ENCODE results near the gene TBC1D4. TPM values are rescaled to one million over a fixed set of nuclear protein-coding genes. Genes with fewer than 3 reads are reported as not detected.
A peak's percentile ranks its signal among the peaks of the same experiment; 100 is the strongest.
"Not testable (repeated sequence)": the region's sequence is repeated elsewhere in the genome, so short reads cannot be mapped to it uniquely, and the experiment has no call there.

Gene TBC1D4
- total RNA-seq, 1 donor from 2014 or later, result 25.6 TPM

DNA sequence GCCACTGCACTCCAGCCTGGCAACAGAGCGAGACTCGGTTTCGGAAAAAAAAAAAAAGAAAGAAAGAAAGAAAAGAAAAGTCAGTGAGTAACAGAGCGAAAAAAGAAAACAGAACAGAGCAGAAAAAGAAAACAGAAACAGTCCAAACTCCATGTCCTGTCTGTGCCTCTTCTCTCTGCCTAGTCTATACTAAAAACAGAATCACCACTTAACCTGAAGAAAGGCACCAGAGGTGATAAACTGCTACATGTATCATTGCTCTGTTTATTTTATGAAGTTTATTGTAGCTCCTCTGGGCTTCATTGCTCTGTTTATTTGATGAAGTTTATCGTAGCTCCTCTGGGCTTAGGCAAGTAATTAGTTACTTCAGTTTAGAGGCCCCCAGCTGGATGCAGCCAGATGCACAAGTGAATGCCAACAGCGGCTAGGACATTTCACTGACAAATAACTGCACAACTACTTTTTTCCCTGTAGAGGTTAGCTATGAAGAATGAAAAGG is 39.2 kb downstream of the TBC1D4 start:
- no peak for TF ChIP-seq EZH2 (IDR thresholded peaks at IDR 0.05; ENCODE audit: insufficient read depth, low read length)
- TF ChIP-seq, protein P1, sequence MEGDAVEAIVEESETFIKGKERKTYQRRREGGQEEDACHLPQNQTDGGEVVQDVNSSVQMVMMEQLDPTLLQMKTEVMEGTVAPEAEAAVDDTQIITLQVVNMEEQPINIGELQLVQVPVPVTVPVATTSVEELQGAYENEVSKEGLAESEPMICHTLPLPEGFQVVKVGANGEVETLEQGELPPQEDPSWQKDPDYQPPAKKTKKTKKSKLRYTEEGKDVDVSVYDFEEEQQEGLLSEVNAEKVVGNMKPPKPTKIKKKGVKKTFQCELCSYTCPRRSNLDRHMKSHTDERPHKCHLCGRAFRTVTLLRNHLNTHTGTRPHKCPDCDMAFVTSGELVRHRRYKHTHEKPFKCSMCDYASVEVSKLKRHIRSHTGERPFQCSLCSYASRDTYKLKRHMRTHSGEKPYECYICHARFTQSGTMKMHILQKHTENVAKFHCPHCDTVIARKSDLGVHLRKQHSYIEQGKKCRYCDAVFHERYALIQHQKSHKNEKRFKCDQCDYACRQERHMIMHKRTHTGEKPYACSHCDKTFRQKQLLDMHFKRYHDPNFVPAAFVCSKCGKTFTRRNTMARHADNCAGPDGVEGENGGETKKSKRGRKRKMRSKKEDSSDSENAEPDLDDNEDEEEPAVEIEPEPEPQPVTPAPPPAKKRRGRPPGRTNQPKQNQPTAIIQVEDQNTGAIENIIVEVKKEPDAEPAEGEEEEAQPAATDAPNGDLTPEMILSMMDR (IDR thresholded peaks at IDR 0.05; ENCODE audit: insufficient read depth, low read depth, low read length), result no peak
- no peak overlapping the region for H3K4me3 ChIP-seq (ENCODE audit: insufficient read depth, low read depth, low read length)
- peaks cover 7% of the 10 kb centered on the region for H4K20me1 ChIP-seq (ENCODE audit: insufficient read depth, low read length)
- Mint-ChIP-seq H3K9me3 (ENCODE audit: unreplicated experiment) (no peaks in the 10 kb centered on the region), H3K36me3 (ENCODE audit: low read depth, unreplicated experiment) (no peaks in the 10 kb centered on the region), H3K27ac (ENCODE audit: unreplicated experiment) (no peak overlapping the region), H3K4me1 (ENCODE audit: low read depth, unreplicated experiment) (peaks cover 5% of the 10 kb centered on the region), H3K4me3 (ENCODE audit: unreplicated experiment) (no peak overlapping the region), H3K27me3 (ENCODE audit: low read depth, unreplicated experiment) (no peaks in the 10 kb centered on the region)
- H3K36me3 ChIP-seq (ENCODE audit: insufficient read depth, low read length), result no peaks in the 10 kb centered on the region
- no peak overlapping the region for H3K4me2 ChIP-seq (ENCODE audit: low read length)
- H2AFZ ChIP-seq (ENCODE audit: low read depth, low read length), result no peak overlapping the region
- no peaks in the 10 kb centered on the region for H3K27me3 ChIP-seq (ENCODE audit: insufficient read depth, low read length)
- peaks cover 7% of the 10 kb centered on the region for H3K79me2 ChIP-seq (ENCODE audit: insufficient read depth, low read length)
- no peak overlapping the region for H3K9ac ChIP-seq (ENCODE audit: low read length)
- no peaks in the 10 kb centered on the region for H3K9me3 ChIP-seq (ENCODE audit: insufficient read depth, low read depth, low read length)
- DNase-seq (ENCODE audit: low read depth), result no peak
- H3K27ac ChIP-seq (ENCODE audit: low read depth, low read length), result no peak overlapping the region
- H3K4me1 ChIP-seq (ENCODE audit: insufficient read depth, low read length), result no peaks in the 10 kb centered on the region
- no peak for FAIRE-seq

DNA sequence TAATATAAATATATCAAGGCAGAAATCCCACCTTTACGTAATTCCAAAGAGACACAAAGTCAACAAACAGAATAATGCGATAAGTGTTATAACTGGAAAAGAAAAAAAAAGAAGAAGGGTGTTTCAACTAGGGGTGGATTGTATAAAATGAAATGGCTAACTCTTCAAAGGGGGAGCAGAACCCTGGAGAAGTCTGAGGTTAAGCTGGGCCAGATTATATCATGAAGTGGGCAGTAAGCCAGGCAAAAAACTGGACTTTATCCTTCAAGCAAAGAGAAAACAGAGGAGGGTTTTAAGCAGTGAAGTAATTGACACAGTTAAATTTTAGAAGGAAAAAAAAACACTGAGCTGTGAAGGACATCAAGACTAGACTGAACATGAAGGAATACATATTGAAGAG is 41.9 kb downstream of the TBC1D4 start:
- no peaks in the 10 kb centered on the region for H3K9me3 Mint-ChIP-seq (ENCODE audit: unreplicated experiment)
- no peak overlapping the region for H3K4me3 Mint-ChIP-seq (ENCODE audit: unreplicated experiment)
- H3K27ac ChIP-seq (ENCODE audit: low read depth, low read length), result no peak overlapping the region
- H3K4me1 ChIP-seq (ENCODE audit: insufficient read depth, low read length), result no peaks in the 10 kb centered on the region
- no peak overlapping the region for H3K9ac ChIP-seq (ENCODE audit: low read length)
- H3K27me3 ChIP-seq (ENCODE audit: insufficient read depth, low read length), result no peaks in the 10 kb centered on the region
- H3K27me3 Mint-ChIP-seq (ENCODE audit: low read depth, unreplicated experiment), result no peaks in the 10 kb centered on the region
- no peak for TF ChIP-seq EZH2 (IDR thresholded peaks at IDR 0.05; ENCODE audit: insufficient read depth, low read length)
- TF ChIP-seq, protein P1 (IDR thresholded peaks at IDR 0.05; ENCODE audit: insufficient read depth, low read depth, low read length), result no peak
- no peaks in the 10 kb centered on the region for H3K9me3 ChIP-seq (ENCODE audit: insufficient read depth, low read depth, low read length)
- no peak for FAIRE-seq
- H3K36me3 Mint-ChIP-seq (ENCODE audit: low read depth, unreplicated experiment), result no peaks in the 10 kb centered on the region
- DNase-seq (ENCODE audit: low read depth), result no peak
- H4K20me1 ChIP-seq (ENCODE audit: insufficient read depth, low read length), result peaks cover 3% of the 10 kb centered on the region
- no peaks in the 10 kb centered on the region for H3K36me3 ChIP-seq (ENCODE audit: insufficient read depth, low read length)
- no peak overlapping the region for H3K4me2 ChIP-seq (ENCODE audit: low read length)
- peaks cover 6% of the 10 kb centered on the region for H3K4me1 Mint-ChIP-seq (ENCODE audit: low read depth, unreplicated experiment)
- H3K27ac Mint-ChIP-seq (ENCODE audit: unreplicated experiment), result no peak overlapping the region
- H3K79me2 ChIP-seq (ENCODE audit: insufficient read depth, low read length), result peaks cover 9% of the 10 kb centered on the region
- no peak overlapping the region for H2AFZ ChIP-seq (ENCODE audit: low read depth, low read length)
- no peak overlapping the region for H3K4me3 ChIP-seq (ENCODE audit: insufficient read depth, low read depth, low read length)

DNA sequence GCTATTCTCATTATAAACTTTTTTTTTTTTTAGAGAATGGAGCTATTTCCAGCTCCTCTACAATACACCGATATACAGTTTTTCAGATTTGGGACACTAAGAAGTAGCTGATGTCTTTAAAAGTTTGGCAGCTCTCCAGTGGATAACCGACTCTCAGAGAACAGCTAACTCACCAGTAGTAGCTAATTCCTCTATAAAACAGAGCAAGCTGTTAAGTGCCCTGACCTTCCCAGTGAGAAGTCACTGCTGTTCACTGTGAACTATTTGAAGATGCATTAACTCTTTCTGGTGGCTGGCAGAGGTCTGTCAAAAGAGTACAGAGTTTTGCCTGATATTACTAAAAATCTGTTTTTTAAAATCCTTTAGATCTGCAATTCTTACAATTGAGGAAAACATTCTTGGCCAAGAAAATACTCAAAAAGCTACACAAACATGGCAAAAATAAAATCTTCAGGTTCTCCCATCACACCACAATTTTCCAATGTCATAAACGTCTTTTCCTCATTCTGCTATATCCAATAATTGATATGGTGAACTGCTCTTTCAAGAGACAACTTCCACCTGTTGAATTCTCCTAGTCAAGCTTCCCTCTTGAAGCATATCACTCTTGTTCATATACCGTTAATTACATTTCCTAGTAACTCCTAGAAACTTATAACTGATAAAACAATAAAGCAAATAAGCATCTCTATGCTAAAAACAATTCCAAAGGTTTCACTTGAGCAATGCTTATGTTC is 44.2 kb downstream of the TBC1D4 start:
- FAIRE-seq (no peak), DNase-seq (ENCODE audit: low read depth) (peak; percentile 35)
- no peak overlapping the region for H2AFZ ChIP-seq (ENCODE audit: low read depth, low read length)
- no peaks in the 10 kb centered on the region for H3K9me3 Mint-ChIP-seq (ENCODE audit: unreplicated experiment)
- H3K4me1 ChIP-seq (ENCODE audit: insufficient read depth, low read length), result no peaks in the 10 kb centered on the region
- H4K20me1 ChIP-seq (ENCODE audit: insufficient read depth, low read length), result peaks cover 9% of the 10 kb centered on the region
- no peak overlapping the region for H3K4me3 ChIP-seq (ENCODE audit: insufficient read depth, low read depth, low read length)
- no peaks in the 10 kb centered on the region for H3K36me3 ChIP-seq (ENCODE audit: insufficient read depth, low read length)
- H3K9me3 ChIP-seq (ENCODE audit: insufficient read depth, low read depth, low read length), result no peaks in the 10 kb centered on the region
- no peaks in the 10 kb centered on the region for H3K27me3 ChIP-seq (ENCODE audit: insufficient read depth, low read length)
- no peak overlapping the region for H3K4me2 ChIP-seq (ENCODE audit: low read length)
- H3K4me1 Mint-ChIP-seq (ENCODE audit: low read depth, unreplicated experiment), result peaks cover 11% of the 10 kb centered on the region
- peaks cover 2% of the 10 kb centered on the region for H3K36me3 Mint-ChIP-seq (ENCODE audit: low read depth, unreplicated experiment)
- TF ChIP-seq, protein P1 (IDR thresholded peaks at IDR 0.05; ENCODE audit: insufficient read depth, low read depth, low read length), result no peak
- no peak for TF ChIP-seq EZH2 (IDR thresholded peaks at IDR 0.05; ENCODE audit: insufficient read depth, low read length)
- no peak overlapping the region for H3K9ac ChIP-seq (ENCODE audit: low read length)
- no peak overlapping the region for H3K27ac ChIP-seq (ENCODE audit: low read depth, low read length)
- no peaks in the 10 kb centered on the region for H3K27me3 Mint-ChIP-seq (ENCODE audit: low read depth, unreplicated experiment)
- peaks cover 13% of the 10 kb centered on the region for H3K79me2 ChIP-seq (ENCODE audit: insufficient read depth, low read length)
- no peak overlapping the region for H3K4me3 Mint-ChIP-seq (ENCODE audit: unreplicated experiment)
- no peak overlapping the region for H3K27ac Mint-ChIP-seq (ENCODE audit: unreplicated experiment)

DNA sequence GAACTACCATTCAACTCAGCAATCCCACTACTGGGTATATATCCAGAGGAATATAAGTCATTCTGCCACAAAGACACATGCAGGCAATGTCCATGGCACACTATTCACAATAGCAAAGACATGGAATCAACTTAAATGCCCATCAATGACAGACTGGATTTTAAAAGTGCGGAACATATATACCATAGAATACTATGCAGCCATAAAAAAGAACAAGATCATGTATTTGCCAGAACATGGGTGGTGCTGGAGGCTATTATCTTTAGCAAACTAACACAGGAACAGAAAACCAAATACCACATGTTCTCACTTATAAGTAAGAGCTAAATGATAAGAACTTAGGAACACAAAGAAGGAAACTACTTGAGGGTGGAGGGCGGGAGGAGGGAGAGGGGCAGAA is 47.8 kb downstream of the TBC1D4 start:
- peaks cover 13% of the 10 kb centered on the region for H3K4me1 Mint-ChIP-seq (ENCODE audit: low read depth, unreplicated experiment)

More for the DNA sequence above, 47.8 kb downstream of the TBC1D4 start:
- H3K36me3 ChIP-seq (ENCODE audit: insufficient read depth, low read length); H3K27ac Mint-ChIP-seq (ENCODE audit: unreplicated experiment); H3K27me3 Mint-ChIP-seq (ENCODE audit: low read depth, unreplicated experiment); H3K4me1 ChIP-seq (ENCODE audit: insufficient read depth, low read length); H3K9me3 Mint-ChIP-seq (ENCODE audit: unreplicated experiment); H3K9ac ChIP-seq (ENCODE audit: low read length); H3K4me2 ChIP-seq (ENCODE audit: low read length); H2AFZ ChIP-seq (ENCODE audit: low read depth, low read length); H3K4me3 Mint-ChIP-seq (ENCODE audit: unreplicated experiment); FAIRE-seq; DNase-seq (ENCODE audit: low read depth); H3K27me3 ChIP-seq (ENCODE audit: insufficient read depth, low read length); H3K36me3 Mint-ChIP-seq (ENCODE audit: low read depth, unreplicated experiment); H3K27ac ChIP-seq (ENCODE audit: low read depth, low read length); H3K9me3 ChIP-seq (ENCODE audit: insufficient read depth, low read depth, low read length); H3K4me3 ChIP-seq (ENCODE audit: insufficient read depth, low read depth, low read length): not testable (repeated sequence)
- Histone ChIP-seq H4K20me1 (ENCODE audit: insufficient read depth, low read length) (peaks cover 23% of the 10 kb centered on the region), H3K79me2 (ENCODE audit: insufficient read depth, low read length) (peaks cover 16% of the 10 kb centered on the region)

Data from astrocyte (in vitro differentiated cells and primary cell).